Endothelial cell of umbilical vein (primary cell): ENCODE results near the gene NEDD4L. TPM values are rescaled to one million over a fixed set of nuclear protein-coding genes. Genes with fewer than 3 reads are reported as not detected.

Experiments
- BruUV-seq: library from RNA; stranded (reverse); fragments of 400-500 nt; replicated peaks from 2 replicates; lab custom pipeline; 2021; lab: Mats Ljungman, UMichigan
- CTCF ChIA-PET: fragments of 300-600, 350-600 bp; sonication (Branson Sonifier 250); formaldehyde crosslinking; loops from one replicate; lab custom pipeline; 2021; ENCODE audit warnings: antibody characterized with exemption, inconsistent platforms; lab: Charles Lee
- POLR2A ChIA-PET: fragments of 300-600, 350-600 bp; sonication (Branson Sonifier 250); formaldehyde crosslinking; loops from one replicate; lab custom pipeline; 2021; ENCODE audit warnings: antibody characterized with exemption, inconsistent platforms; lab: Charles Lee
- DNase-seq: peaks from one replicate; pipeline ENCODE4 v3.0.0-alpha.2; 2011; ENCODE audit warnings: low read depth, low spot score
- FAIRE-seq: peaks from 2 replicates; lab custom pipeline; 2011; peaks lifted over from hg19 to GRCh38; lab: Jason Lieb, UNC
- H2AFZ ChIP-seq: 2 replicates; pipeline ENCODE4 v1.6.0; 2012; ENCODE audit warnings: low read depth, low read length, control low read depth, inconsistent platforms
- H3K27ac ChIP-seq: 2 replicates; pipeline ENCODE4 v1.5.1; 2011; ENCODE audit warnings: low read depth, mild to moderate bottlenecking, control low read depth, low read length, moderate library complexity; ENCODE audit not compliant: insufficient read depth
- H3K27me3 ChIP-seq, 2 experiments: 2 replicates each; pipeline versions ENCODE4 v1.6.0 to v1.6.1; 2011; ENCODE audit warnings: low read length in 2 of 2, mixed read lengths in 1 of 2; ENCODE audit not compliant: control insufficient read depth in 2 of 2, insufficient read depth in 2 of 2
- H3K36me3 ChIP-seq, 2 experiments: 2 replicates in 1 of 2; 3 replicates in 1 of 2; pipeline ENCODE4 v1.5.1; 2011; ENCODE audit warnings: low read length in 2 of 2, mild to moderate bottlenecking in 1 of 2, moderate library complexity in 1 of 2; ENCODE audit not compliant: control insufficient read depth in 2 of 2, insufficient read depth in 2 of 2; ENCODE audit errors: extremely low read depth in 1 of 2
- H3K4me1 ChIP-seq: 3 replicates; pipeline ENCODE4 v1.5.1; 2011; ENCODE audit warnings: mild to moderate bottlenecking, low read length; ENCODE audit not compliant: control insufficient read depth, insufficient read depth; ENCODE audit errors: extremely low read depth
- H3K4me2 ChIP-seq: 2 replicates; pipeline ENCODE4 v1.6.1; 2011; ENCODE audit warnings: low read length, control low read depth, mixed read lengths; ENCODE audit not compliant: insufficient read depth
- H3K4me3 ChIP-seq, 3 experiments: fragments of 200-600 bp in 1 of 3; sonication (generic), shearing (Covaris generic) in 1 of 3; replicated peaks in 1 of 3; 2 replicates each; pipeline ENCODE4 v1.5.1; 2011 to 2016; ENCODE audit warnings: control low read depth in 3 of 3, low read length in 3 of 3, mild to moderate bottlenecking in 2 of 3, inconsistent platforms in 1 of 3, low read depth in 1 of 3, moderate library complexity in 1 of 3; ENCODE audit not compliant: insufficient read depth in 1 of 3
- H3K79me2 ChIP-seq: 2 replicates; pipeline ENCODE4 v1.6.0; 2012; ENCODE audit warnings: low read length, inconsistent platforms; ENCODE audit not compliant: control insufficient read depth, insufficient read depth
- H3K9ac ChIP-seq: replicated peaks from 2 replicates; pipeline ENCODE3; 2011; ENCODE audit warnings: low read length, control low read depth; ENCODE audit not compliant: insufficient read depth; ENCODE audit errors: extremely low read depth
- H3K9me1 ChIP-seq: replicated peaks from 3 replicates; pipeline ENCODE4 v1.6.0; 2011; ENCODE audit warnings: mild to moderate bottlenecking, low read length; ENCODE audit not compliant: control insufficient read depth, insufficient read depth; ENCODE audit errors: extremely low read depth
- H3K9me3 ChIP-seq: replicated peaks from 2 replicates; pipeline ENCODE4 v1.5.1; 2012; ENCODE audit warnings: low read length, inconsistent platforms; ENCODE audit not compliant: control insufficient read depth, insufficient read depth
- H4K20me1 ChIP-seq: replicated peaks from 2 replicates; pipeline ENCODE3; 2011; ENCODE audit warnings: mild to moderate bottlenecking, low read length; ENCODE audit not compliant: control insufficient read depth, insufficient read depth; ENCODE audit errors: extremely low read depth
- CTCF ChIP-seq, 2 donors: IDR thresholded peaks; 1 replicate in 1 of 2; 2 replicates in 1 of 2; pipeline ENCODE4 v1.5.1; 2011; ENCODE audit warnings: low read length in 2 of 2, mild to moderate bottlenecking in 2 of 2, moderate library complexity in 2 of 2, control low read depth in 1 of 2, inconsistent platforms in 1 of 2, low read depth in 1 of 2; ENCODE audit not compliant: insufficient read depth in 1 of 2; ENCODE audit errors: extremely low read depth in 1 of 2
- EZH2 ChIP-seq: IDR thresholded peaks from 2 replicates; pipeline ENCODE4 v1.6.1; 2012; ENCODE audit warnings: borderline replicate concordance, low read depth, mild to moderate bottlenecking, moderate library complexity, low read length, inconsistent platforms; ENCODE audit not compliant: severe bottlenecking
- FOS ChIP-seq: IDR thresholded peaks from 2 replicates; pipeline ENCODE4 v1.6.1; 2011; ENCODE audit warnings: mild to moderate bottlenecking, low read length, moderate library complexity, borderline replicate concordance; ENCODE audit not compliant: insufficient read depth
- GATA2 ChIP-seq: IDR thresholded peaks from 2 replicates; pipeline ENCODE4 v1.7.0; 2011; ENCODE audit warnings: low read depth, mild to moderate bottlenecking, moderate library complexity, mixed read lengths, low read length; ENCODE audit not compliant: insufficient read length, insufficient read depth
- JUN ChIP-seq: IDR thresholded peaks from 2 replicates; pipeline ENCODE4 v1.6.1; 2011; ENCODE audit warnings: borderline replicate concordance, low read depth; ENCODE audit not compliant: insufficient read length, insufficient read depth
- MYC ChIP-seq: IDR thresholded peaks from one replicate; pipeline ENCODE4 v1.6.1; 2011; ENCODE audit warnings: mild to moderate bottlenecking, low read depth, low read length
- POLR2A ChIP-seq: IDR thresholded peaks from 2 replicates; pipeline ENCODE4 v1.6.1; 2012; ENCODE audit warnings: low read depth, mild to moderate bottlenecking, control low read depth, low read length
- POLR2AphosphoS5 ChIP-seq: IDR thresholded peaks from 2 replicates; pipeline ENCODE4 v1.6.1; 2012; ENCODE audit warnings: low read depth, mild to moderate bottlenecking, control low read depth, low read length, moderate library complexity; ENCODE audit not compliant: insufficient read depth
- dilution Hi-C: fragments of 300-500 bp; cut with MboI; formaldehyde crosslinking; loops from one replicate; pipeline ENCODE4 v1.15.0; 2019; ENCODE audit warnings: low sequenced_read_pairs; ENCODE audit not compliant: extremely low pct_ligation_motif_present
- intact Hi-C: fragments of 100-400 bp; cut with micrococcal nuclease; formaldehyde crosslinking; loops from one replicate; pipeline ENCODE4 v1.10.0; 2022
- polyA plus RNA-seq, 4 experiments: library from polyadenylated mRNA; depleted of rRNA in 3 of 4; stranded (reverse) in 3 of 4; unstranded in 1 of 4; fragments of >200 nt; gene quantifications; 2 replicates each; pipeline versions ENCODE4 v1.2.1 to v1.2.3, GENCODE V29; 2011 to 2012; ENCODE audit warnings: missing spikeins in 1 of 4
- total RNA-seq: library from RNA; stranded (reverse); gene quantifications from 2 replicates; pipeline ENCODE4 v1.2.3, GENCODE V29; 2021
- TF ChIP-seq, protein P1 (sequence below): IDR thresholded peaks from 2 replicates; pipeline ENCODE4 v1.6.1; 2011; ENCODE audit not compliant: insufficient read depth, insufficient read length

The NEDD4L gene
- total and polyA plus RNA-seq, 2 donors (not counting 3 experiments of a cell fraction or from before 2014, with no cell fraction given) = 20.5 to 78.9 TPM

GRCh38 chr18:58025205-58025604 is 18.8 kb upstream of the NEDD4L start:
- H3K9me1 ChIP-seq = no peaks in the 10 kb centered on the region
- dilution Hi-C loops = no loop called here
- no peak for DNase-seq
- CTCF ChIA-PET = interaction anchor here (1.2 to 1.6 kb wide), 3 partner anchors 11 to 96 kb away, joined by 3 to 5 read pairs (median 5); partner anchors contain the start of gene NEDD4L
- H3K27ac ChIP-seq = no peak overlapping the region
- H3K36me3 ChIP-seq = no peaks in the 10 kb centered on the region
- H3K27me3 ChIP-seq = peaks cover 25 to 29% of the 10 kb centered on the region in 2 experiments
- H3K9ac ChIP-seq = no peak overlapping the region
- no peak for FAIRE-seq
- no peaks in the 10 kb centered on the region for H3K79me2 ChIP-seq
- H3K4me1 ChIP-seq = no peaks in the 10 kb centered on the region
- BruUV-seq = no TSS peak
- no peak overlapping the region for H3K4me3 ChIP-seq
- H2AFZ ChIP-seq = no peak overlapping the region
- TF ChIP-seq POLR2A (no peak), GATA2 (no peak), JUN (no peak), POLR2AphosphoS5 (no peak)
- no peaks in the 10 kb centered on the region for H3K9me3 ChIP-seq
- intact Hi-C loops = no loop called here
- H3K4me2 ChIP-seq = no peak overlapping the region
- POLR2A ChIA-PET = no interaction called here
- H4K20me1 ChIP-seq = no peaks in the 10 kb centered on the region

- H3K36me3 ChIP-seq = no peaks in the 10 kb centered on the region
- no peaks in the 10 kb centered on the region for H3K9me3 ChIP-seq
- dilution Hi-C loops (no loop called here), intact Hi-C loops (no loop called here)
- no peak overlapping the region for H3K4me3 ChIP-seq
- H3K27ac ChIP-seq = no peak overlapping the region
- no peak overlapping the region for H3K4me2 ChIP-seq
- FAIRE-seq = no peak
- CTCF ChIA-PET = interaction anchor here (1.5 to 1.6 kb wide), 2 partner anchors 18 to 144 kb away, joined by 3 to 5 read pairs; partner anchors contain the start of gene NEDD4L
- POLR2A ChIA-PET = no interaction called here
- no peak overlapping the region for H3K9ac ChIP-seq
- DNase-seq = no peak
- no peaks in the 10 kb centered on the region for H3K4me1 ChIP-seq
- H4K20me1 ChIP-seq = no peaks in the 10 kb centered on the region
- H3K9me1 ChIP-seq = no peaks in the 10 kb centered on the region
- H3K27me3 ChIP-seq = peaks cover 25 to 29% of the 10 kb centered on the region in 2 experiments
- no peak overlapping the region for H2AFZ ChIP-seq
- TF ChIP-seq GATA2 (no peak), EZH2 (no peak), CTCF (IDR thresholded peaks at IDR 0.05; ENCODE audit: extremely low read depth in 1 of 2, insufficient read depth in 1 of 2, low read depth in 1 of 2, low read length in 2 of 2) (no peak), FOS (no peak), MYC (no peak), JUN (no peak)
- TF ChIP-seq, protein P1, sequence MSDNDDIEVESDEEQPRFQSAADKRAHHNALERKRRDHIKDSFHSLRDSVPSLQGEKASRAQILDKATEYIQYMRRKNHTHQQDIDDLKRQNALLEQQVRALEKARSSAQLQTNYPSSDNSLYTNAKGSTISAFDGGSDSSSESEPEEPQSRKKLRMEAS = no peak
- H3K79me2 ChIP-seq = no peaks in the 10 kb centered on the region
- BruUV-seq = no TSS peak
Measured at GRCh38 chr18:58025733-58026132, 18.3 kb upstream of the NEDD4L start.
